Neural cell (in vitro differentiated cells): Measurements from ENCODE around the gene HOXB9.

Experiments
- CTCF ChIP-seq: fragments of 450-650 bp; IDR thresholded peaks from 2 replicates; pipeline ENCODE4 v1.5.1; 2014; ENCODE audit warnings: antibody characterized with exemption, mild to moderate bottlenecking, moderate library complexity; ENCODE audit not compliant: poor library complexity, severe bottlenecking
- EP300 ChIP-seq: fragments of 450-650 bp; conservative IDR thresholded peaks from 2 replicates; pipeline ENCODE4 v1.6.1; 2014; ENCODE audit warnings: antibody characterized with exemption, mild to moderate bottlenecking, moderate library complexity; ENCODE audit not compliant: poor library complexity, severe bottlenecking
- EZH2 ChIP-seq: fragments of 200-600, 300-800 bp; shearing (Covaris generic), sonication (generic); IDR thresholded peaks from 2 replicates; pipeline ENCODE4 v1.6.1; 2014; ENCODE audit warnings: antibody characterized with exemption, low read length, borderline replicate concordance, mild to moderate bottlenecking; ENCODE audit not compliant: insufficient read depth, poor library complexity, severe bottlenecking

DNA sequence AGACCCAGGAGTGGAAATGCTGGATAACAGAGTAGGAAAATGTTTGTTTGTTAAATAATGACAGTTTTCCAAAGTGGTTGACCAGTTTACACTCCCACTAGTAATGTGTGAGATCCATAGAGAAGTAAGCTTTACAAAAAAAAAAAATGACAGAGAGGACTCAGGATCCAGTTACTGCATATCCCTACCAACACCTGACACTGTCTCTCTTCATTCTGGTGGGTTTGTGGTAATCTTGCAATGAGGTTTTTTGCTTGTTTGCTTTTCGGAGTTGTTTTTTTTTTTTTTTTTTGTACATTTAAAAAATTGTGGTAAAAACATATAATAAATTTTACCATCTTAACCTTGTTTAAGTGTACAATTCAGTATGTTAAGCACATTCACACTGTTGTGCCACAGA is 23.6 kb upstream of the HOXB9 start:
- TF ChIP-seq EZH2 (no peak), CTCF (no peak), EP300 (no peak)
